Activated B cell treated with CpG ODN at 0.5 μM for 24 hours (primary cell): ENCODE results near the gene COBL. TPM values are rescaled to one million over a fixed set of nuclear protein-coding genes. Genes with fewer than 3 reads are reported as not detected.

Experiments used
- ATAC-seq: fragments of 200-7000 bp; cut with Tn5 transposase; one replicate; pipeline ENCODE4 v1.10.0; 2021; ENCODE audit warnings: low read depth, mild to moderate bottlenecking, moderate library complexity
- CTCF ChIA-PET: fragments of 350-600 bp; sonication (Branson Sonifier 250); formaldehyde crosslinking; loops from one replicate; lab custom pipeline; 2021; ENCODE audit warnings: antibody characterized with exemption; lab: Charles Lee
- POLR2A ChIA-PET: fragments of 350-600 bp; sonication (Branson Sonifier 250); formaldehyde crosslinking; loops from one replicate; lab custom pipeline; 2021; ENCODE audit warnings: antibody characterized with exemption; lab: Charles Lee
- DNase-seq: peaks from one replicate; pipeline ENCODE4 v3.0.0; 2022
- H3K27ac Mint-ChIP-seq: one replicate; pipeline ENCODE4 v1.8.0; 2020; ENCODE audit warnings: mixed read lengths
- H3K27me3 Mint-ChIP-seq: one replicate; pipeline ENCODE4 v1.8.0; 2021; ENCODE audit warnings: mixed read lengths
- H3K36me3 Mint-ChIP-seq: one replicate; pipeline ENCODE4 v1.8.0; 2021; ENCODE audit warnings: low read depth, mixed read lengths
- H3K4me1 Mint-ChIP-seq: one replicate; pipeline ENCODE4 v1.8.0; 2021; ENCODE audit warnings: mixed read lengths
- H3K4me3 Mint-ChIP-seq: one replicate; pipeline ENCODE4 v1.8.0; 2020; ENCODE audit warnings: mild to moderate bottlenecking, mixed read lengths
- H3K9me3 Mint-ChIP-seq: one replicate; pipeline ENCODE4 v1.8.0; 2020; ENCODE audit warnings: mixed read lengths
- CTCF ChIP-seq: fragments of 200-600 bp; IDR thresholded peaks from one replicate; pipeline ENCODE4 v1.8.0; 2022; ENCODE audit warnings: antibody characterized with exemption, mild to moderate bottlenecking
- intact Hi-C: fragments of 100-400 bp; cut with micrococcal nuclease; formaldehyde crosslinking; loops from one replicate; pipeline ENCODE4 v1.15.1; 2024
- total RNA-seq: library from RNA; stranded (reverse); gene quantifications from 2 replicates; pipeline ENCODE4 v1.2.3, GENCODE V29; 2022

COBL gene
- total RNA-seq, 1 donor from 2014 or later: not detected

- H3K36me3 Mint-ChIP-seq: no peaks in the 10 kb centered on the region
- no peaks in the 10 kb centered on the region for H3K9me3 Mint-ChIP-seq
- DNase-seq (no peak), ATAC-seq (no peak)
- TF ChIP-seq CTCF: no peak
- no peak overlapping the region for H3K4me3 Mint-ChIP-seq
- no peaks in the 10 kb centered on the region for H3K27me3 Mint-ChIP-seq
- ChIA-PET CTCF (no interaction called here), POLR2A (no interaction called here)
- H3K4me1 Mint-ChIP-seq: no peaks in the 10 kb centered on the region
- H3K27ac Mint-ChIP-seq: no peak overlapping the region
- intact Hi-C loops: no loop called here
Observed at GRCh38 chr7:51236470-51237132, 80.0 kb downstream of the COBL start.

GRCh38 chr7:51235593-51236313 lies 80.9 kb downstream of the COBL start:
- intact Hi-C loops: no loop called here
- DNase-seq: no peak
- Mint-ChIP-seq H3K36me3 (no peaks in the 10 kb centered on the region), H3K9me3 (no peaks in the 10 kb centered on the region), H3K27ac (no peak overlapping the region), H3K4me3 (no peak overlapping the region), H3K4me1 (no peaks in the 10 kb centered on the region), H3K27me3 (no peaks in the 10 kb centered on the region)
- ATAC-seq: no peak
- TF ChIP-seq CTCF: no peak
- ChIA-PET POLR2A (no interaction called here), CTCF (no interaction called here)

- no peak for TF ChIP-seq CTCF
- Mint-ChIP-seq H3K27me3 (no peaks in the 10 kb centered on the region), H3K36me3 (no peaks in the 10 kb centered on the region), H3K4me3 (no peak overlapping the region), H3K27ac (no peak overlapping the region), H3K9me3 (no peaks in the 10 kb centered on the region), H3K4me1 (no peaks in the 10 kb centered on the region)
- ATAC-seq (no peak), DNase-seq (no peak)
- ChIA-PET CTCF (no interaction called here), POLR2A (no interaction called here)
- intact Hi-C loops: no loop called here
Observed at GRCh38 chr7:51234609-51235308, 81.8 kb downstream of the COBL start.

GRCh38 chr7:51234139-51234538 lies 82.5 kb downstream of the COBL start:
- CTCF ChIA-PET: no interaction called here
- POLR2A ChIA-PET: no interaction called here

More at GRCh38 chr7:51234139-51234538, 82.5 kb downstream of the COBL start:
- no peaks in the 10 kb centered on the region for H3K4me1 Mint-ChIP-seq
- ATAC-seq (no peak), DNase-seq (no peak)
- no peaks in the 10 kb centered on the region for H3K36me3 Mint-ChIP-seq
- no peaks in the 10 kb centered on the region for H3K27me3 Mint-ChIP-seq
- no peak overlapping the region for H3K4me3 Mint-ChIP-seq
- intact Hi-C loops: no loop called here
- no peak for TF ChIP-seq CTCF
- H3K27ac Mint-ChIP-seq: no peak overlapping the region
- no peaks in the 10 kb centered on the region for H3K9me3 Mint-ChIP-seq
